Hematopoietic multipotent progenitor cell treated with erythropoietin and hydrocortisone succinate and interleukin-3 and kit ligand, for 17 days (in vitro differentiated cells): Measurements from ENCODE around the gene SPART.

Experiments
- DNase-seq: peaks from one replicate; pipeline ENCODE4 v3.0.0-alpha.2; 2015; ENCODE audit warnings: low spot score

The SPART gene, protein sequence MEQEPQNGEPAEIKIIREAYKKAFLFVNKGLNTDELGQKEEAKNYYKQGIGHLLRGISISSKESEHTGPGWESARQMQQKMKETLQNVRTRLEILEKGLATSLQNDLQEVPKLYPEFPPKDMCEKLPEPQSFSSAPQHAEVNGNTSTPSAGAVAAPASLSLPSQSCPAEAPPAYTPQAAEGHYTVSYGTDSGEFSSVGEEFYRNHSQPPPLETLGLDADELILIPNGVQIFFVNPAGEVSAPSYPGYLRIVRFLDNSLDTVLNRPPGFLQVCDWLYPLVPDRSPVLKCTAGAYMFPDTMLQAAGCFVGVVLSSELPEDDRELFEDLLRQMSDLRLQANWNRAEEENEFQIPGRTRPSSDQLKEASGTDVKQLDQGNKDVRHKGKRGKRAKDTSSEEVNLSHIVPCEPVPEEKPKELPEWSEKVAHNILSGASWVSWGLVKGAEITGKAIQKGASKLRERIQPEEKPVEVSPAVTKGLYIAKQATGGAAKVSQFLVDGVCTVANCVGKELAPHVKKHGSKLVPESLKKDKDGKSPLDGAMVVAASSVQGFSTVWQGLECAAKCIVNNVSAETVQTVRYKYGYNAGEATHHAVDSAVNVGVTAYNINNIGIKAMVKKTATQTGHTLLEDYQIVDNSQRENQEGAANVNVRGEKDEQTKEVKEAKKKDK

DNA sequence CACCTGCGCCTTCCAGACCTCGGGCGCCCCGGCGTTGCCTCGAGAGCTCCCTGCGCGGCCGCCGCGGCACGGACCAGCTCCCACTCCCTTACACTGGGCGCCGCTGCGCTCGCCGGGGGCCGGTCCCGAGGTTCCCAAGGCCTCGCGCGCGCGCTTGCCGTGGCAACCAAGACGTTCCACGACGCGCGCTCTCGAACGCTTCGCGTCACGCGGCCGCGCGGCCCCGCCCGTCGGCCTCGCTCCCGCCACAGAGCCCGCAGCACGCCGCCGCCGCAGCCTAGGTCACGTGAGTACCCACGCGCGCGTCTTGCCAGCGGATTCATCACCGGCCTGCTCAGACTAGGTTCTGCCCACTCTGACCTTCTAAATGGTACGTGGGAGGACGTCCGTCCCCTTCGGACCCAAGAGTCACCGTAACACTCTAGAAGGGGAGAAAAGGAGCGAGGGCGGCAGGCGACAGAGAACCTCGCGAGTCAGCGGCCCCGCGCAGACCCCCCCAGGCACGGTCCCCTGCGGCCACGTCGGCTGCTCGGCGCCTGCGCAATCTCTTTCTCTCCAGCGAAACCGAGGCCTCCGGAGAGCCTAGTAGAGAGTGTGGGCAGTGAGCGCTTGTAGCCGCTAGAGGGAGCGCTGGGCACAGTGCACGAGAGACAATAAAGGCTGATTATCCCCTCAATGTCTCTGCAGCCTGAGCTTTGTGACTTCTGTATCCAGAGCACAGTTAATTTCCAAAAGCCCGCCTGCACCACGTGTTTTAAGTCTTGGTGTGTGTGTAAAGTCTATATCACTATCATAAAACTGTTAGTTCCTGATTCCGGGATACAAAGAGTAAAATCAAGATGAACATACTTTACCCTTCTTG, at the start of gene SPART:
Gene SPART (minus strand): TSS at position 173 of the 862 bp plus-strand sequence. CDS start 10,564 bp downstream, outside the sequence.
- DNase-seq: peak; percentile 94

DNA sequence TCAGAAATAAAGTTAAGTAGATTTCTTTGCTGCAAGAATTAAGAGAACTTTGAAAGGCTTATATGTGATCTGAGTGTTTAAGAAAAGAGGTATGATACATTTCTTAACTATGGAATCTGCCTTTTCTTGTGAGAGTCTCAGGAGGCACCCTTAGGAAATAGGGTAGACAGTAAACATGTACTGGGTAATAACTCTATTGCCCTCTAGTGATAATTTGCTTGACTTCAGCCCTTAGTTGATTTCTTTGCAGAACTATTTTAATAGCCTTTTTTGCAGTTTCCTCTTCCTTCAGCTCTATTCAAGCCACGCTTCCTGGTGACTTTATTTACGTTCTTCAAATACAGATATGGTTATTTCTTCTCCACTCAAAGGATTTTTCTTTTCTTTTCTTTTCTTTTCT, 49.1 kb upstream of the SPART start:
- DNase-seq: no peak

DNA sequence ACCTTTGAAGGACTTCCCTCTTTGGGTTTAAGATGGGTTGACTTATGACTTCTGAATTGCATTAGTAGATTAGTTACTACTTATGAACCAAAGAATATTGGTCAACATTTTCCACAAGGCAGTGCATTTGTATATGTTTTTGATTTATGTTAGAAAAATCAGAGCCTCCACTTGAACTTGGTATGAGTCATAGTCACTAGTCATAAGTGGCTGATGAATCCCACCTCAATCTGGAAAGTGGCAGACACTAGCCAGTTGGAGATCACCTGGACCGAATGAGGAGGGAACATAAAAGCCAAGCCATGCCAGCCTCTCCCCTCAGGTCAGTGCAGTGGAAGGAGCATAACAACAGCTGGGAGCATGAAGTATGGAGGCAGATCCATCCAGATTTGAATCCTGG, 39.3 kb upstream of the SPART start:
- DNase-seq: no peak

DNA sequence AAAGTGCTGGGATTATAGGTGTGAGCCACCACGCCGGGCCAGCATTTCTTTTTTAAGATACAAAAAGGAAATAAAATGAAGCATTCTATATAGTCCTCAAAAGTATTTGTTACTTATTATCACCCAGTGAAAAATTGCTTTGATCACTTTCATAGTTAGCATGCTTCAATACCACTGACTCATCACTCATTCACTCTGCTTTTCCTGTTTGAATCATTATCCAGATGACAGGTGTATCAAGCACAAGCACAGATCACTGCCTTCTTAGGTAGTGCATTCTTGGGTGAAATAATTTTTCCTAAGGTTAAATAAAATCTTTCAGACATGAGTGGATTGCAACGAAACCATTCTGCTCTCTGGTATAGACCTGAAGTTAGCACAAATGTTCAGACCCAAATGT, 35.8 kb upstream of the SPART start:
- DNase-seq: no peak

DNA sequence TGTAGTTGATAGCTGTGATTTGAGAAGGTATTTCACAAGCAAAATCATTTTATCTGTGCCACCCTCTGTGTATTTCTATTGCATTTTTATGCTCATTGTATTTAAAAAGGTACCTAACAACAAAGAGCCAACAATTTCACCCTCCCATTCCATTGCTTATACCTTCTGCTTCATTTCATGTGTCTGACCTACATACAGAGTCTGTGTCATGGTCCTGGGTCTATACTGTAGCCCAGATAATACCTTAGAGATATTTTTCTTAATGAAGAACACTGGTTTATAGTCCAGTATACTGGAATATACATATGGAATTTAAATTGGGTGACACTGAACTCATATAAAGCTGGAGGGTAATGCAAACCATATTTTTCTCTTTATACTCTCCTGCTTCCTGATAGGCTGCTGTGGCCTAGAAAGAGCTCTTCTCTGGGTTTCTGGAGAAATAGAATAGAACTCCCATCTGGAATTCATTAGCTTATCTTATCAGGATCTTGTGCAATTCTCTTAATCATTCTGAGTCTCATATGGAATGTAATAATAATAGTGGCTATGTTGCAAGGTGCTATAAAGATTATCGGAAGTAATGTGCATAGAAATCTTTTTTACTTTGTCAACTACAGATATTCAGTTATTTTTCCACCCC, 31.8 kb upstream of the SPART start:
- no peak for DNase-seq

DNA sequence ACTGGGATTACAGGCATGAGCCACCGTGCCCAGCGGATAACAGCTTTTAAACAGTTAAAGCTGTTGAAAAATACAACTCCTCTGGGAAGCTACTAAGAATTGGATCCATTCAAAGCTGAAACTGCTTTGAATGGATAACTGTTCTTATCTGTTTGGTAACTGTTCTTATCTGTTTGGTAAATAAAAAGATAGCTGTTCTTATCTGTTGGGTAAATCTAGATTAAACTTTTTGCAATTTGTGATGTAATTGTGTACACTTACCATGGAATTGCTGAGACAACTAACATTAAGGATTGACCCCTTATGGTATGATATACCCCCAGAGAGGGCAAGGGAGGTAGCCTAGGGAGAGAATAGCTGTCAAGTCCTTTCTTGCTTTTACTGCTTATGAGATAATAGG, 27.9 kb upstream of the SPART start:
- DNase-seq: no peak

DNA sequence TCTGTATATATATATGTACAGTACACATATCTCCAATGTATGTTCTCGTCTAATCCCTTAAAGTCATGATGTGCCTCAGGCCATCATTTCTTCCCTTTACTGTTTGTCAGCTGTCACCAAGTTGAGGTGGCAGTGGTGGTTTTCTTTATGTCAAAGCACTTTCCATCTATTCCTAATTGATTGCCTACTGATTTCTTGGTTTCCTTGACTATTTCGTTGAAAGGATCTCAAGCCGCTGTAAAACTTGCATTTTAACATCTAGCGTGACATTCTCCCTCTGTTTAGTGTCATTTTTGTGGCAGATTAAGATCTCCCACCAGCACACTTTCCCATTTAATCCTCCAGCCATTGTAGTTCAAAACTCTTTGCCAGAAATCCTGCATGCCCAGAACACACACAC, 25.0 kb upstream of the SPART start:
- DNase-seq: no peak

DNA sequence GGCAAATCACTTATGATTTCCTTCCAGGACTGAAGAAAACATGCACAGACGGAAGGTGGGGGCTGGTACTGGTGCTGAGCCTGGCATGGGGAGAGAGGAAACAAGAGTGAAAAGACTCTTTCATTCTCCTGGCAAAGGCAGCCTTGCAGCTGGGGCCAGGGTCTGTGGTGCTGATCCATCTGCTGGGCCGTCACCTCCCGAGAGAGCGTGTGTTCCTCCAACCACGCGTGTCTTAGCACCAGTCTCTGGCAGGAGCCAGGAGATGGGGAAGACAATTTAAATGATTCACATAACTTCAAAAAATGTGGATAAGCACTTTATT, 23.9 kb upstream of the SPART start:
- DNase-seq: no peak

DNA sequence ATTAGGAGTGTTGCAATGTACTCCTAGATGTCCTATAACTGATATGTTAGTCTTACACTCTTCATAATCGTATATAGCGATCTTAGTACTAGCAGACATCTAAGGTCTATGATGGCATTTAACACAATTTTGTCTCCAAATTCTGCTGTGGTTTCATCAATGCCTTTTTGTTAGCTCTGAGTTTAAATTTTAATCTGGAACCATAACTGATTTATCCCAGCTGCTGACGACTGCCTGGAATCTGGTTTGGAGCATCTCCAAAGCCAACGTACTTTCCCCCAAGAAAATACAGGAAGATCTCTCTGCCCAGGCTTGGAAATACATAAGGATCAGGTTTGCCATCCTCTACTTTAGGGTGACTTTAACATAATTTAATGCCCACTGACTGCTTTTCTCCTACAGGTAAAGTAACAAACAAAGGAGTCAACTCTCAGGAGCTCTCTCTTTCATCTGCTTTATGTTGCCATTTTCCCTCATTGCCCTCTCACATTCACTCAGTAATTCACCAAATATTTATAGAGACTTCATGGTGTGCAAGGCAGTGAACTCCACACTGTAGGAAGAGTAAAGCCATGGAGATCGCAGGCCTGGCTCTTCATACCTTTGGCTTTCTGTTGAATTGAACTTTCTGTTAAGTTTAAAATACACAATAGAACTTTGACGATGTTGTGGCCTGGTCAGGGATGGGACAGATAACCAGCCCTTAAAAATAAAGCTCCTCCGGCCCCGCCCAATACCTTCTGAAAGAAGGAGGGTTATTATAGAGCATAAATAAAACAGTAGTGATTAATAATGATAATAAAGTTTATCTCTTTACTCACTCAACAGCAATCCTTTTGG, 23.3 kb upstream of the SPART start:
- no peak for DNase-seq

DNA sequence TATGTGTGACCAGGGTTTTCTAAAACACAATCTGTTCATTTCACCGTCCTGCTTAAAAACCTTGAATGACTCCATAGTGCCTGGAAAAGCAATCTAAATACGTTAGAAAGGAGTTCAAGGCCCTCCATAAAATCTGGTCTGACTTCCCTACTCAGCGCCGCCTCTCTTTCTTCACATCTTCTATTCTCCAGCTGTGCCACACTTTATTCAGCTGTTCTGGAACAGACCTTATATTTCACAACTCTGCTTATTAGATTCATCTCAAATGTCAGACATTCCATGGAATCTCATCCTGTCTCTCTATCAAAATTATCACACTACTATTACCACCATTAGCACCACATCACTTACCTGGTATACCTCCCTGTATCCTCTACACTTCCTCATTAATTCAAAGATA, 19.8 kb upstream of the SPART start:
- no peak for DNase-seq

DNA sequence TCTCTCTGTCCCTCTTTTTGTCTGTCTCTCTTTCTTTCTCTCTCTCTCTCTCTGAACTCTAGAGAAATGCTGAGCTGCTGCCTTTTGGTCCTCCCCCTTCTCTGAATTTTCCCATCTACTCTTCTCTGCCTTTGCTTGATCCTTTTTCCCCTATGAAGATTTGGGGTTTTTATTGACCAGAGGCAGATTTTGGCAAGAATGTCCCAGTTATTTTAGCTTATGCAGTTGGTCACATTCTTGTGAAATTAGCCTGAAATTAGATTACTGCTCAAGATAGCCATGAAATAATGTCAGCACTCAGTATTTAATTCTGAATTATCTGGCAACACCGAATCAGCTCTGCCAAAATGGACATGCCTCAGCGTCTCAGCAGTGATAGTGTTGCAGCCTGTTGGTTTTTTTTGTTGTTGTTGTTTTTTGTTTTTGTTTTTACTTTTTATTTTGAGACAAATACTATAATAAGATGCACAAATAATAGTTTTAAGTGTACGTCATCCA, 17.2 kb upstream of the SPART start:
- no peak for DNase-seq

DNA sequence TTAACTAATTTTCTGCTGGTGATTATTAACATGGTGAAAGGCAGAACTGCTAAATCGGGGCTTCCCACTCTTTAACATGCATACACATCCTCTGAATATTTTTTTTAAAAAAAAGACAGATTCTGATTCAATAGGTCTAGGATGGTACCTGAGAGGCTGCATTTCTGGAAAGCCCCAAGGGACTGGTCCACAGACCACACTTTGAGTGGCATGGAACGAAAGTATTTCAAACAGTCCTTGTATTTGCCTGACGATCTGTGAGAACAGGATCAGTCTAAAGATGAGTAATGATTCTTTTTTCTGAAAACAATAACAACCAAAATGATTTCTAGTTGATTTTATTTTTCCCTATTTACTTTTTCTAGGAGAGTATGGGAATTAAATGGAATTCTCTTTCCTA, 16.7 kb upstream of the SPART start:
- DNase-seq: no peak

DNA sequence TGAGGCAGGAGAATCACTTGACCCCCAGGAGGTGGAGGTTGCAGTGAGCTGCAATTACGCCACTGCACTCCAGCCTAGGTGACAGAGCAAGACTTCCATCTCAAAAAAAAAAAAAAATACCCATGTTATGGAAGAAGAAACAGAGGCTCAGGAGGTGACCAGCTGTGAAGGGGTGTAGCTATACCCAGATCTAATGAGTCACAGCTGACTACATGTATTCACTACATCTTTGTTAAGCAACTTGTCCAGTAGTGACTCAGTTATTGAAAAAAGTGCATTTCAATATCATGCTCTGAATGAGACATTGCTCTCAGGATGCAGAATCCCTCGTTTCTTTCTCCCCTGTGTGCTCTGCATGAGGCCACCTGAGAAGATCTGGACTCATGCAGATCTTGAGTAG, 16.1 kb upstream of the SPART start:
- DNase-seq: no peak

DNA sequence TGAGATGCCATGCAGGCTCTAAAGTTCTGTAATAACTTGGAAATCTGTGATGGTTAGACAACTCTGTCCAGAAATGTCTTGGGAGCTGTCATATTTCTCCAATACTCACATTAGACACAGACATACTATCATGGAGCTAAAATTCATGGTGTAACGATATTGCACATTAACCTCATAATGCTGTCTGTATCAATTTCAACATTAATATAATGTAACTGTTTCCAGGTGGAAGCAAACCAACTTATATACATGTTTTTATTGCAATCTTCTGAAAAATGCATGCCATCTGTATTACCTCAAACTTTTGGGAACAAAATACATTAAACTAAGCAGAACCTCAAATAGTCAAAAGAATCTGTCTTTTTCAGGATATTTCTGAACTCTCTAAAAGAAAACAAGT, 14.7 kb upstream of the SPART start:
- no peak for DNase-seq

DNA sequence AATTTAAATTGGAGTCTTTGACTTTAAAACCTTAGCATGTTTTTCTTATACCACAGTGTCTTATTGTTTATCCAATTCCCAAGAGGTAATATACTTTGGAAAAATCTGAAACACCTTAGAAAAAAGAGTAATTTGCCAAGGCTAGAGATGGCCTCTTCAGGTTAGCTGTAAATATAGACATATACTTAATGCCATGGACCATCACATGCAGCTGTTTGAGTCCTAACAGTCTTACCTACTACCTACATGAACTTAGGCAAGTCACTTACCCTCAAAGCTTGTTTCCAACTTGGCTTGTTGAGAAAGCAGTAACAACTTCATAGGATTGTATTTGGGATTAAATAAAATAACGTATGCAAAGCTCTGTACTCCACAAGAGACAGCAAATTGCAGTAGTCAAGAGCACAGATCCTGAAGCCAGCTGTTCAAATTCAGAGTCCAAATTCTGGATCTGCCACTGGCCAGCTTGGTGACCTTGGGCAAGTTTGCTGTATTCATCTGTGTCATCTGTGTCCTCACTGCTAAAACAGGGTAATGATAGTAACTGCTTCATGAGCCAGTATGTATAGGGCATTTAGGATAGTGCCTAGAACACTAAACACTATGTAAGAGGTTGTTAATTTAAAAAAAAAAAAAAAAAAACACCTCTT, 13.2 kb upstream of the SPART start:
- no peak for DNase-seq

DNA sequence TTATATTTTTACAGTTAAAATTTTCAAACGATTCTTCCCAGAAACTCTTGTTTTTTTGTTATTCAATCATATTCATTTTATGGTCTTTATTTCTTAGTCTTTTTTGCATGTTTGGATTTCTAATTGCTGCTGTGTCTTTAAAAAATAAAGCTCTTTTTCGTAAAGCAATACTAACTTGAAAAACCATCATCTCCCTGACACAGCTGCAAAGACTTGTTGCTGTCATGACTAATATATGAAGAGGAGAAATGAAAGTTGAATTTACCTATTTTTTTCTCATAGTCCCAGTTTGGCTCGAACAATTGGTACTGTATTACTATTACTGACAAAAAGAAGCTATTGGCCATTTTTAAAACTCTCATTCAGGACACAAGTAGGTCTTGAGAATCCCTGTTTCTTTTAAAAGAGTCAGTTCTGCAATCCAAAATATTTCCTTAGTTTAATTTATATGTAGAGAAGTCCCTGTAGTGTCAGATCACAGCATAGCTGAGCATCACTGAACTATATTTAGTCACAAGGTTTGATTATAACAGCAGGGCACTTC, 12.1 kb upstream of the SPART start:
- no peak for DNase-seq

DNA sequence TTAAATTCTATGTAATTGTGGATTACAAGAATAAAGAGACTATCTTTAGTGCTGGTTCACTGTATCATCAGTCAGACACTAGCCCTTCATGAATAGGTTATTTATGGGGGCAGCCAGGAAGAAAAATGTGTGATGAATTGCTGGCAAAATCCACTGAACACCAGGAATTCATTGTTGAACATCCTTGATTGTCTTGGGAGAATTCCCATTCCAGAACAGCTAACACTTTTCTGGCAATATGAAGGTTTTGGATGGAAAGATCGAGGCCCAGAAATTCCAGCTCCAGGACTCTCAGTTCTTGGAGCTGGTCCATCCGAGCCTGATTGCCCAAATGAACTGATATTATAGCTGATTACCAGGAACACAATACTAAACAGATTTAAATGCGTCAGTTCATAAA, 11.5 kb upstream of the SPART start:
- no peak for DNase-seq

DNA sequence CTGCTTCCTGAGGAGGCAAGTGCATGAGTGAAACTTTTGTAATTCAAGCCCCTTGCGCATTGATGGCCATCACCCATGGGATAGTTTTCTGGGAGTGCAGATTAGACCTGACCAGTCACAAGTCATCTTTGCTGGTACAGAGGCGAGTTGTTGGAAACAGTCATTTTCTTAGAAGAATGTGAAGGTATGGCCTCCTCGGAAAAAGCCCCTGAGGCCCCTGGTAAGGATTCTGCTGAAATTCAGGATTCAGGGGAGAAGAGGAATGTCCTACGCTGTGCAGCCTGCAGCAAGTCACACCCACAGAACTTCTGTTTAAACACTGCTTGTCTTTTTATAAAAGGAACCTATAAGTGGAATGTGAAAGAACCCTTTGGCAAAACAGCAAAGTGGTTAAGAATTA, 11.0 kb upstream of the SPART start:
- DNase-seq: no peak

DNA sequence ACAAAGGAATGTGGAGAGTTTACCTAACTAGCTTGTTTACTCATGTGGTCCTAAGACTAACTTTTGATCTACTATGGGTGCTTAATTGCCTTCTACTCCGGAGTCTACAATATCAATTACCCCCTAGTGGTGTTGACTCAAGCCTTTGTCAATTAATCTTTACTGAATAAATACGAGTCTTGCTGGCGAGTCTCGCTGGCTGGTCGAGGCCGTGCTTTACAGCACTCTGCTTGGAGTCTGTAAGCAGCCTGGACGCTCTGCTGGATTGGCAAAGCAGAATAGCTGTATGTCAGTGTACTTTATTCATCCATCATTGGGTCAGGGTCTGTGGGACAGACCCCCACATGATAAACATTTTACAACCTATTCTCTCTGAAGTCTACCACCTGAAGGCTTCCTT, 9.9 kb upstream of the SPART start:
- no peak for DNase-seq

DNA sequence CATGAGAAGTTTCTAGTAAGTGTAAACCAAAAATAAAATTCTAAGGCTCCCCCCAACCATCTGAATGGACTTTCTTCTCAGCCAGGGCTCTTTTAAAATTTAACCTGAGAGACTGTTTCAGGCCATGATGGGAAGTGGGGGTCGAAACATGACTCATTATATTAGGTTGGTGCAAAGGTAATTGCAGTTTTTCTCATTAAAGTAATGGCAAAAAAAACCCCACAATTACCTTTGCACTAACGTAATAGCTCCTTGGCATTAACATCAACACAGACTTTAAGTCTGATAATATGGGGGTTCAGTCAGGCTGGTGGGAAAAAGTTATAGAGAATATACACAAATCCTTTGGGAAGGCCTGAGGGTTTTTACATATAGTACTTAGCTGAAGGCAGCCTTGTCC, 9.4 kb upstream of the SPART start:
- no peak for DNase-seq
